ENCODE data around the gene GAS2L1.
"Not testable (repeated sequence)": the region's sequence is repeated elsewhere in the genome, so short reads cannot be mapped to it uniquely, and the experiment has no call there.

The GAS2L1 gene

GRCh38 chr22:29344137-29344536, 37.7 kb downstream of the GAS2L1 start:
- no peak for DNase-seq

GRCh38 chr22:29344889-29345288, 38.4 kb downstream of the GAS2L1 start:
- not testable (repeated sequence) for DNase-seq

DNA sequence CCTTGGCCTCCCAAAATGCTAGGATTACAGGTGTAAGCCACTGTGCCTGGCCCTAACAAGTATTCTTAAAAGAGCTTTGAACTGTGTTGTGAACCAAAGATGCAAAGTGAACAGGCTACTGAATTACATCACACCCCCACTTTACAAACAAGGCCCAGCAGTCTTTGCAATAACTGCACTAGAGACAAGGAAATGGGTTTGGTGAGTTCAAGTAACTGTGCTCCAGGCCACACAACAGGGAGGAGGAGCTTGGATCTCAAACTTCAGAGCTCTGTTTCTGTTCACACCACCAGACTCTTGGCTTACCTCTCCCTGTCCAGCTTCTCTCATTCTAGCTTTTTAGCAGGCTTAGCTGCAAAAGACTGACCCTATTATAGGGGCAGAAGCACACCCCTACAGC, 39.5 kb downstream of the GAS2L1 start:
- no peak for DNase-seq

GRCh38 chr22:29346659-29347058, 40.2 kb downstream of the GAS2L1 start:
- DNase-seq, result no peak

- DNase-seq, result no peak
Observed at GRCh38 chr22:29348041-29348440, 41.6 kb downstream of the GAS2L1 start.

GRCh38 chr22:29348956-29349355, 42.5 kb downstream of the GAS2L1 start:
- DNase-seq, result no peak

- no peak for DNase-seq
Observed at GRCh38 chr22:29351042-29351441, 44.6 kb downstream of the GAS2L1 start.

DNA sequence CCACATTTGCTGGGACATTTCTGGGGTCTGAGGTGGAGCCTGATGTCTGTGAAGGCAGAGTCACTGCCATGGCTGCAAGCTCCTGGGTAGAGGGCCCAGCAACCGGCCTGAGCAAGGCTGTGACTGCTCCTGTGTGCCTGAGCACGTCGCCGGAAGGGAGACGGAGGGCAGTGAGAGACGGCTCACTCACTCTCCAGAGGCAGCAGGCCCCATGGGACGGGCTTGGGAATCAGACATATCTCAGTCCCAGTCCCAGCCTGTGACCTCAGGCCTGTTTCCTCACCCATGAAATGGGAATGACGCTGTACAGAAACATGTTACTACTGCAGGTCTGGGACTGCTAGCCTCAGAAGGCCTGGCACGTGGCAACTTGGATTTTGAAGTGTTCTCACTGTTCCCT, 45.4 kb downstream of the GAS2L1 start:
- DNase-seq, result no peak

DNA sequence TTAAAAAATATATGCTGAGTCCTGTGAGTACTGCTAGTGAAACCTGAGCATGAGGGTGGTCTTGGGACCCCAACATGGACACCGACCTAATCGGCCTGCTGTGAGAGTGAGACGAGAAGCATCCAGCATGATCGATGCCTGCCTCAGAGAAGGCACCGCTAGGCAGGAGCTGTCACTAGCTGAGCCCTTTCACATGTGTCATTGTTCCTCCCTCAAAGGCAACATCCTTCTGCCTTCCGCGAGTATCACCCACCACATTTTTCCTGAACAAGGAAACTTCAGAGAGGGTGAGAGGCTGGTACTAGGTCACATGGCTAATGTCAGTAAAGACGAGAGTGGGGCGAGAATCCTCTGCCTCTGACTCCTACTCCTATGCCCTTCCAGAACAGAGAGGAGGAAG, 46.3 kb downstream of the GAS2L1 start:
- no peak for DNase-seq

DNA sequence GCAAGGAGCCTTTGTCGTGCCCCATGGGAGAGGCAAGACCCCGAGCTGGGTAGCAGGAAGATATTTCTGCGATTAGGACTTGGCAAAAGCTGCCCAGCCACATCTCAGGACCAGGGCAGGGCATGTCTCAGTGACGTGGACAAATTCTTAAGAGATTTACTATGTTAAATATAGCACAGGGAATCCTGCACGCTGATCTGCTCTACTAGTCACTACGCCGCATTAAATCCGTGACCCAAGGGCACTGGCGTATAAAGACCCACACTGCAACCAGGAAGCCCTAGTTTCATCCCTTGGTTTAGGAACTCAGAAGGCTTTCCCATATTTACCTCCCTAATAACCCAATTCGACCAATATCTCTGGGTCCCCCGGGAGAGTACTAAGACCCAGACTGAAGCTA, 46.8 kb downstream of the GAS2L1 start:
- DNase-seq, result no peak

DNA sequence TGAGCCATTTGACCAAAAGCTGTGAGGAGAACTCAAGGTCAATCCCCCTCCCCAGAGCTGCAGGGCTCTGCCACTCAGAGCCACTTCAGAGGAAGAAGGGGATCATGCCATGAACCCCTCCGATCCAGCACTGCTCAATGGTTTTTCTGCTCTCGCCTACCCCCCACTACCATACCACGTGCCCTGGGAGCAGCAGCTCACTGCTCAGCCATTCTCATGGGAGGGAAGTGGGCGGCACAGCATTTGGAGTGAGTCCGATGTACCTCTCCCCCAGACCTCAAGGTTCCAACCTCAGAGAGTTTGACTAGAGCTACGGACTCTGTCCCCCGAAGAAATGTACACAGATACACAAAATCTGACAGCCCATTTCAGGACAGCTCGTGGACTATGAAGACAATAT, 47.4 kb downstream of the GAS2L1 start:
- DNase-seq, result no peak

- not testable (repeated sequence) for DNase-seq
Observed at GRCh38 chr22:29357193-29357890, 50.9 kb downstream of the GAS2L1 start.

GRCh38 chr22:29359469-29359868, 53.0 kb downstream of the GAS2L1 start:
- DNase-seq, result no peak
